Coronary artery (tissue), 2 donors: ENCODE results near the gene ABCC1.

Source experiments
- DNase-seq: peaks from one replicate; pipeline ENCODE4 v3.0.0-alpha.2; 2017; ENCODE audit warnings: low spot score
- H3K27ac ChIP-seq, 2 donors: fragments of 200-600 bp; sonication (generic); one replicate each; pipeline ENCODE4 v1.5.1; 2016 to 2019
- H3K4me3 ChIP-seq: fragments of 200-600 bp; sonication (generic); 2 replicates; pipeline ENCODE4 v1.5.1; 2016; ENCODE audit warnings: mild to moderate bottlenecking, moderate library complexity
- TF ChIP-seq, protein P1 (sequence below): fragments of 200-600 bp; sonication (generic); IDR thresholded peaks from one replicate; pipeline ENCODE4 v1.5.1; 2019; ENCODE audit warnings: antibody characterized with exemption

The ABCC1 gene

DNA sequence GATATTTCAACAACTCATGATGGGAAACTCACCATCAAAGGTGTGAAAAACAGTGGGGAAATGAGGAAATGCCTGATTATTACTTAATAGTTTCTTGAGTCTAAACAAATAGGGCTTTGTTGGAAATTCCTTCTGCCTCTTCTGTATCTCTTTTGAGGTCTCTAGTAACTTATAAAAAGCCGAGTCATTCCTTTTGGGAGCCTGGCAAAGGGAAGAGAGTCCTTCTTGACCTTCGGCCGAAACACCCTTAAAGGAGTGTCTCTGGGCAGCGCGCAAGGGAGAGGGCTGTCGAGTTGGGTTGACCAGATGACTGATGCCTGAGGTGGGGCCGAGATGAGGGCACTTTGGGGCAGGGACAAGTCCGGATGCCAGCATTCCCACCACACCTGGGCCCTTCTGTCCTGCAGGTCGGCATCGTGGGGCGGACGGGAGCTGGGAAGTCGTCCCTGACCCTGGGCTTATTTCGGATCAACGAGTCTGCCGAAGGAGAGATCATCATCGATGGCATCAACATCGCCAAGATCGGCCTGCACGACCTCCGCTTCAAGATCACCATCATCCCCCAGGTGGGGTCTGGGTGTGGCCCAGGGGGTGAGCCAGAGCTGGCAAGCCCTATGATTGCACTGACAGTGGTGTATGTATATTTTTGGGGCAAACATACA lies 184.7 kb downstream of the ABCC1 start:
- Histone ChIP-seq H3K4me3 (no peak overlapping the region), H3K27ac (no peak overlapping the region)
- TF ChIP-seq, protein P1, sequence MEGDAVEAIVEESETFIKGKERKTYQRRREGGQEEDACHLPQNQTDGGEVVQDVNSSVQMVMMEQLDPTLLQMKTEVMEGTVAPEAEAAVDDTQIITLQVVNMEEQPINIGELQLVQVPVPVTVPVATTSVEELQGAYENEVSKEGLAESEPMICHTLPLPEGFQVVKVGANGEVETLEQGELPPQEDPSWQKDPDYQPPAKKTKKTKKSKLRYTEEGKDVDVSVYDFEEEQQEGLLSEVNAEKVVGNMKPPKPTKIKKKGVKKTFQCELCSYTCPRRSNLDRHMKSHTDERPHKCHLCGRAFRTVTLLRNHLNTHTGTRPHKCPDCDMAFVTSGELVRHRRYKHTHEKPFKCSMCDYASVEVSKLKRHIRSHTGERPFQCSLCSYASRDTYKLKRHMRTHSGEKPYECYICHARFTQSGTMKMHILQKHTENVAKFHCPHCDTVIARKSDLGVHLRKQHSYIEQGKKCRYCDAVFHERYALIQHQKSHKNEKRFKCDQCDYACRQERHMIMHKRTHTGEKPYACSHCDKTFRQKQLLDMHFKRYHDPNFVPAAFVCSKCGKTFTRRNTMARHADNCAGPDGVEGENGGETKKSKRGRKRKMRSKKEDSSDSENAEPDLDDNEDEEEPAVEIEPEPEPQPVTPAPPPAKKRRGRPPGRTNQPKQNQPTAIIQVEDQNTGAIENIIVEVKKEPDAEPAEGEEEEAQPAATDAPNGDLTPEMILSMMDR, result no peak
- DNase-seq, result no peak

DNA sequence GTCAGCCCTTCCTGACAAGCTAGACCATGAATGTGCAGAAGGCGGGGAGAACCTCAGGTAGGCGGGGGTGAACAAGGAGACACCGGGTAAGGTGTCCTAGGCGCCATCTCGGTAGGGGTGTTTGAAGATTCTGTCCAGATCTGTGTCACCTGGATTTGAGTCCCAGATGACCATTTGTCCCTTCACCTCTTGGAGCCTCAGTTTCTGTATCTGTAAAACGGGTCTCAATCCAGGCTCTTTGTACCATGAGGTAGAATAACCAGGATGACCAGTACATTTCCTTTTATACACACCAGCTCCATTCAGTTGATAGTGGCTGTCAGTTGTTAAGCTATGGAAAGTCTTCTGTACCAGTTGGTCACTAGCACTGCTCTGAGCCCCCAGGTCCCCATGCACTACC lies 187.2 kb downstream of the ABCC1 start:
- TF ChIP-seq, protein P1, result no peak
- DNase-seq, result no peak
- no peak overlapping the region for H3K4me3 ChIP-seq
- H3K27ac ChIP-seq, result no peak overlapping the region

DNA sequence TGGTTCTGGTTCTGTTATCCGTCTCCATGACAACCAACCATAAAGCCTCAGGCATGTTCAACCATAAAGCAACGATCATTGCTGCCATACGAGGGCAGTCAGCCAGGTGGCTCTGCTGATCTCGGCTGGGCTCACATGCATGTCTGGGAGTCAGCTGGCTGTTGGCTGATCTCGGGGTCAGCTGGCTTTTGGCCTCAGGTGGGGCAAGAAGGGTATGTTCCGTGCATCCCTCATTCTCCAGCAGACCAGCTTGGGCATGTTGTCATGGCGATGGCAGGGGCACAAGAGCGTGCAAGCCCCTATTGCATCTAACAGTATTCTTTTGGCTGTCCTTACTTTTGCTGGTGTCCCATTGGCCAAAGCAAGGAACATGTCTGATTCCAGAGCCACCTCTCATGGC lies 187.7 kb downstream of the ABCC1 start:
- Histone ChIP-seq H3K27ac (no peak overlapping the region), H3K4me3 (no peak overlapping the region)
- TF ChIP-seq, protein P1, result no peak
- DNase-seq, result no peak

DNA sequence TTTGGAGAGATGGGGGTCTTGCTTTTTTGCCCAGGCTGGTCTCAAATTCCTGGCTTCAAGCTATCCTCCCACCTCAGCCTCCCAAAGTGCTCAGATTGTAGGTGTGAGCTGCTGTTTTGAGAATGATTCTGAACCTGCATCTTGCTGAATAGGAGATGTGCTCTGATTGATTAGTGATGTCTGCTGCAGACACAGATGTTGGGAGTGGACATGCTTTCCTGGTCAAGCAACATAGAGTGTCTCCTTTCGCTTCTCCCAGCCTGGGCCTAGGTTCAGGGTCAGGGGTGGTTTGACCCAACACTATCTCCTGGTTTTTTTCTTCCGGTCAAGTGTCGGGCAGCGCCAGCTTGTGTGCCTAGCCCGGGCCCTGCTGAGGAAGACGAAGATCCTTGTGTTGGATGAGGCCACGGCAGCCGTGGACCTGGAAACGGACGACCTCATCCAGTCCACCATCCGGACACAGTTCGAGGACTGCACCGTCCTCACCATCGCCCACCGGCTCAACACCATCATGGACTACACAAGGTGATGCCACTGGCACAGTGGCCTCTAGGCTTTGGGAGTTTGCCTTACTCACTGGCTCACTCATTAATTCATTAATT lies 188.7 kb downstream of the ABCC1 start:
- TF ChIP-seq, protein P1, result no peak
- no peak overlapping the region for H3K4me3 ChIP-seq
- no peak overlapping the region for H3K27ac ChIP-seq
- DNase-seq, result no peak

DNA sequence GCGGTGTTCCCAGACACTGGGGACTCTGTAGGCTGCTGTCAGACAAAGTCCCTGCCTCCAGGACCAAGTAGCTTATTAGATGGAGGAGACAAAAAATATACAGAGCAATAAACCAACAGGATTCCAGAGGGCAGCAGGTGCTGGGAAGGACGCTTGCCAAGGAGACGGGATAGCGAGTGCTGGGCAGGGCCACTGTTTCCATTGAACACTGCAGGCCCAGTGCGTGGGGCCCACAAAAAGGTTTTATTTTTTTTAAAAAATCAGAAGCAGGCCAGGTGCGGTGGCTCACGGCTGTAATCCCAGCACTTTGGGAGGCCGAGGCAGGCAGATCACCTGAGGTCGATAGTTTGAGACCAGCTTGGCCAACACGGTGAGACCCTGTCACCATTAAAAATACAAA lies 189.6 kb downstream of the ABCC1 start:
- no peak overlapping the region for H3K27ac ChIP-seq
- H3K4me3 ChIP-seq, result no peak overlapping the region
- DNase-seq, result no peak
- TF ChIP-seq, protein P1, result no peak

DNA sequence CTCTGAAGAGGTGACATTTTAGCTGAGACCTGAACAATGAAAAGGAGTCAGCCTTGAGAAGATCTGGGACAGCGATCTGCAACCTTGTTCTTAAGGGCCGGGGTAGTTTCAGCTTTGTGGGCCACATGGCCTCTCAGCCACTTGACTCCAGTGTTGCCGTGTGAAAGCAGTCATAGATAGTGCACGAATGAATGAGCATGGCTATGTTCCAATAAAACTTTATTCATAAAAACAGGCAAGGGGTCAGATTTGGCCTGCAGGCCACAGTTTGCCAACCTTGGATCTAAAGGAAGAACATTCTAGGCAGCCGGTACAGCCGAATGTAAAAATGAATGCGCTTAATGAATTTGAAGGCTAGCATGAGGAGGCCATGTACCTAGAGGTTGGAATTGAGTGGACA lies 190.4 kb downstream of the ABCC1 start:
- TF ChIP-seq, protein P1, result no peak
- DNase-seq, result no peak

DNA sequence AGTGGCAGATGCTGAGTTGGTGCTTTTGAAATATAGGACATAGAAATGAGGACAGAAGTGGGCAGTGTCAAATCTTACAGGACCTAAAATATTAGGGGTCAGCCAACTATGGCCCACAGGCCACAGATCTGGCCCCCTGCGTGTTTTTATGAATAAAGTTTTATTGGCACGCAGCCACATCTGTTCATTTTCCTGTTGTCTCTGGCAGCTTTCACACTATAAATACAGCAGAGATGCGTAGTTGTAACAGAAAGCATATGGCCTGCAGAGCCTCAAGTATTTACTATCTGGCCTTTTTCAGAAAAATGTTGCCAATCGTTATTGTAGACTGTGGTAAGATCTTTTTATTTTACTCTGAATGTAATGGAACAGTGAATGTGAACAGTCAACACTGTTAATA lies 191.1 kb downstream of the ABCC1 start:
- Histone ChIP-seq H3K27ac (no peak overlapping the region), H3K4me3 (no peak overlapping the region)
- TF ChIP-seq, protein P1, result no peak
- no peak for DNase-seq

More for the DNA sequence above, 190.4 kb downstream of the ABCC1 start:
- Histone ChIP-seq H3K4me3 (no peak overlapping the region), H3K27ac (no peak overlapping the region)
